Fibroblast of villous mesenchyme (primary cell): ENCODE data around the gene ZSWIM1. TPM values are rescaled to one million over a fixed set of nuclear protein-coding genes. Genes with fewer than 3 reads are reported as not detected.

ENCODE experiments used
- DNase-seq: peaks from one replicate; pipeline ENCODE4 v3.0.0-alpha.2; 2010; ENCODE audit warnings: low read depth
- H3K4me3 ChIP-seq: 2 replicates; pipeline ENCODE4 v1.5.1; 2011; ENCODE audit warnings: low read depth, mild to moderate bottlenecking, low read length
- total RNA-seq: library from RNA; depleted of rRNA; stranded (reverse); fragments of >200 nt; gene quantifications from 2 replicates; pipeline ENCODE4 v1.2.3, GENCODE V29; 2012
- TF ChIP-seq, protein P1 (sequence below): IDR thresholded peaks from 2 replicates; pipeline ENCODE4 v1.5.1; 2012; ENCODE audit warnings: low read depth, mild to moderate bottlenecking, low read length; ENCODE audit not compliant: insufficient read depth

ZSWIM1 gene
- total RNA-seq, 1 donor: 9.1 TPM

DNA sequence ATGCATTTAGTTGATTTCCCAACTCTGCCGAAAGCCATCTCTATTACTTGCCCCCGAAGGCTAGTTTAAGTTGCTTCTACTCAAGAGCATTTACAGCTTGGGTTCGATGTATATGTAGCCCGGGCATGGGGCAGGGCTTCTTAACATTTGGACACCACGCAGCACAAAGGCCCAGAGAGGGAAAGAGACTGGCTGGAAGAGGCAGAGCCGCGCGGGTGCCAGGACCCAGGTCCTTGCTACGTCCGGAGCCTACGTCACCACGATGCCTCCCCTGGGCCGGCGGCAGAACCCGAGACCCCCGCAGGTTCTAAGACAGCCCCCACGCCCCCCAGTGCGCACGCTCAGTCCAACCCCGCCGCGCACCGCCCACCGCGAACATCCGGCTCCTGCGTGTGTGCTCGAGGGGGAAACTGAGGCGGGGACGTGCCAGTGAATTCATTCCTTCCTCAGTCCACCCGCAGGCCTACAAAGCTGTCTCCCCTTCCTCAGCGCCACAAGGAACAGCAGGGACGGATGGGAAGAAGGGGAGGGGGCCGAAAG lies 53.1 kb downstream of the ZSWIM1 start:
- H3K4me3 ChIP-seq: peak overlapping the region; percentile 87
- peak; percentile 44 for DNase-seq
- TF ChIP-seq, protein P1, sequence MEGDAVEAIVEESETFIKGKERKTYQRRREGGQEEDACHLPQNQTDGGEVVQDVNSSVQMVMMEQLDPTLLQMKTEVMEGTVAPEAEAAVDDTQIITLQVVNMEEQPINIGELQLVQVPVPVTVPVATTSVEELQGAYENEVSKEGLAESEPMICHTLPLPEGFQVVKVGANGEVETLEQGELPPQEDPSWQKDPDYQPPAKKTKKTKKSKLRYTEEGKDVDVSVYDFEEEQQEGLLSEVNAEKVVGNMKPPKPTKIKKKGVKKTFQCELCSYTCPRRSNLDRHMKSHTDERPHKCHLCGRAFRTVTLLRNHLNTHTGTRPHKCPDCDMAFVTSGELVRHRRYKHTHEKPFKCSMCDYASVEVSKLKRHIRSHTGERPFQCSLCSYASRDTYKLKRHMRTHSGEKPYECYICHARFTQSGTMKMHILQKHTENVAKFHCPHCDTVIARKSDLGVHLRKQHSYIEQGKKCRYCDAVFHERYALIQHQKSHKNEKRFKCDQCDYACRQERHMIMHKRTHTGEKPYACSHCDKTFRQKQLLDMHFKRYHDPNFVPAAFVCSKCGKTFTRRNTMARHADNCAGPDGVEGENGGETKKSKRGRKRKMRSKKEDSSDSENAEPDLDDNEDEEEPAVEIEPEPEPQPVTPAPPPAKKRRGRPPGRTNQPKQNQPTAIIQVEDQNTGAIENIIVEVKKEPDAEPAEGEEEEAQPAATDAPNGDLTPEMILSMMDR: no peak

Other genes starting within 250 kb of the ZSWIM1 start
- not detected in 2 replicates for gene WFDC9, start 249.9 kb upstream of the ZSWIM1 start, total RNA-seq
- not detected in 2 replicates for gene WFDC11, start 211.0 kb upstream of the ZSWIM1 start, total RNA-seq
- not detected in 2 replicates for gene WFDC13, start 179.2 kb upstream of the ZSWIM1 start, total RNA-seq
- gene WFDC10B, start 176.2 kb upstream of the ZSWIM1 start, total RNA-seq: not detected in 2 replicates
- gene SPINT4, start 158.9 kb upstream of the ZSWIM1 start, total RNA-seq: not detected in 2 replicates
- 0.43 TPM in 1 of 2 replicates, not detected in the other for gene WFDC3, start 89.3 kb upstream of the ZSWIM1 start, total RNA-seq
- gene DNTTIP1, start 89.3 kb upstream of the ZSWIM1 start, total RNA-seq: 9.5 and 12.6 TPM in 2 replicates
- gene UBE2C, start 68.6 kb upstream of the ZSWIM1 start, total RNA-seq: 13.5 and 26.3 TPM in 2 replicates
- 0.32 and 0.43 TPM in 2 replicates for gene TNNC2, start 53.9 kb upstream of the ZSWIM1 start, total RNA-seq
- gene SNX21, start 47.4 kb upstream of the ZSWIM1 start, total RNA-seq: 50.5 and 60.9 TPM in 2 replicates
- gene ACOT8, start 23.8 kb upstream of the ZSWIM1 start, total RNA-seq: 36.7 and 43.5 TPM in 2 replicates
- 3.2 and 5.6 TPM in 2 replicates for gene ZSWIM3, start 23.6 kb upstream of the ZSWIM1 start, total RNA-seq
- 0.43 and 1.3 TPM in 2 replicates for gene SPATA25, start 6.4 kb downstream of the ZSWIM1 start, total RNA-seq
- 3.9 and 5.2 TPM in 2 replicates for gene NEURL2, start 10.0 kb downstream of the ZSWIM1 start, total RNA-seq
- gene CTSA, start 10.1 kb downstream of the ZSWIM1 start, total RNA-seq: 60.9 and 61.3 TPM in 2 replicates
- 10.4 and 14.8 TPM in 2 replicates for gene PLTP, start 30.9 kb downstream of the ZSWIM1 start, total RNA-seq
- gene PCIF1, start 53.5 kb downstream of the ZSWIM1 start, total RNA-seq: 9.1 and 15.8 TPM in 2 replicates
- 17.7 and 19.6 TPM in 2 replicates for gene ZNF335, start 91.0 kb downstream of the ZSWIM1 start, total RNA-seq
- gene MMP9, start 127.7 kb downstream of the ZSWIM1 start, total RNA-seq: not detected in 2 replicates
- under 0.01 TPM in 2 replicates for gene SLC12A5, start 148.0 kb downstream of the ZSWIM1 start, total RNA-seq
- 15.5 and 18.6 TPM in 2 replicates for gene NCOA5, start 208.7 kb downstream of the ZSWIM1 start, total RNA-seq
- 0.43 and 0.97 TPM in 2 replicates for gene CD40, start 237.1 kb downstream of the ZSWIM1 start, total RNA-seq